Measurements from ENCODE around the gene ANKS1A.
"Not testable (repeated sequence)": the region's sequence is repeated elsewhere in the genome, so short reads cannot be mapped to it uniquely, and the experiment has no call there.

Gene ANKS1A

GRCh38 chr6:34999962-35000361 lies 110.9 kb downstream of the ANKS1A start:
- not testable (repeated sequence) for DNase-seq

DNA sequence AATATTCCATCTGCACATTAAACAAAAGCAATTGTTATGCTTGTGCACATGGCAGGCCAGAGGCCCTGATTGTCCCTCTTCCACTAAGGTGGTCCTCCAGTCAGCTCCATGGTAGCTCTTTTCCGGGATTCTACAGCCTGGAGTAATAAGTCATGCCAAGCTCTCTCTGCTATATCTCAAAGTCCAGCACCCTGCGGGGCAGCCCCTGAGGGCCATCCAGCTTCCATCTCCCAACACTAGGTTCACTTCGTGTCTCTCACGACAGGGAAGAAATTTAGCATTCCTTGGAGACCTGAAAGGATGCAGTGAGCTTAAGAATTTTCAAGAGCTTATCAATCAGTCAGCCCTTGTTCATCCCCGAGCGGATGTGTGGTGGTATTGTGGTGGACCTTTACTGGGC lies 112.3 kb downstream of the ANKS1A start:
- DNase-seq = not testable (repeated sequence)

DNA sequence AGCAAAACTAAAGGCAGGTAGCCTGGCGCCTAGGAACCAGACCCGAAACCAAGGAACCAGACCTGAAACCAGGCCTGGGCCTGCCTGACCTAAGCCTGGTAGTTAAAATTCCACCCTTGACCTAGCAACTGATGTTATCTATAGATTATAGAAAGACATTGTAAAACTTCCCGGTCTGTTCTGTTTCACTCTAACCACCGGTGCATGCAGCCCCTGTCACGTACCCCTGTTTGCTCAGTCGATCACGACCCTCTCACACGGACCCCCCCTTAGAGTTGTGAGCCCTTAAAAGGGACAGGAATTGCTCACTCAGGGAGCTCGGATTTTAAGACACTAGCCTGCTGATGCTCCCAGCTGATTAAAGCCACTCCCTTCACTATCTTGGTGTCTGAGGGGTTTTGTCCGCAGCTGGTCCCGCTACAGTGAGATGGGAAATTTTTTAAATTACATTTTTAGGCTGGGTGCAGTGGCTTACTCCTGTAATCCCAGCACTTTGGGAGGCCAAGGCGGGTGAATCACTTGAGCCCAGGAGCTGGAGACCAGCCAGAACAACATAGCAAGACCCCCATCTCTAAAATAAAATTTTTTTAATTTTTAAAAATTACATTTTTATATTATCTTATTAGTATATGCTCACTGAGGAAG lies 115.0 kb downstream of the ANKS1A start:
- not testable (repeated sequence) for DNase-seq

GRCh38 chr6:35007016-35007415 lies 118.0 kb downstream of the ANKS1A start:
- DNase-seq = no peak

GRCh38 chr6:35008858-35009257 lies 119.8 kb downstream of the ANKS1A start:
- no peak for DNase-seq

DNA sequence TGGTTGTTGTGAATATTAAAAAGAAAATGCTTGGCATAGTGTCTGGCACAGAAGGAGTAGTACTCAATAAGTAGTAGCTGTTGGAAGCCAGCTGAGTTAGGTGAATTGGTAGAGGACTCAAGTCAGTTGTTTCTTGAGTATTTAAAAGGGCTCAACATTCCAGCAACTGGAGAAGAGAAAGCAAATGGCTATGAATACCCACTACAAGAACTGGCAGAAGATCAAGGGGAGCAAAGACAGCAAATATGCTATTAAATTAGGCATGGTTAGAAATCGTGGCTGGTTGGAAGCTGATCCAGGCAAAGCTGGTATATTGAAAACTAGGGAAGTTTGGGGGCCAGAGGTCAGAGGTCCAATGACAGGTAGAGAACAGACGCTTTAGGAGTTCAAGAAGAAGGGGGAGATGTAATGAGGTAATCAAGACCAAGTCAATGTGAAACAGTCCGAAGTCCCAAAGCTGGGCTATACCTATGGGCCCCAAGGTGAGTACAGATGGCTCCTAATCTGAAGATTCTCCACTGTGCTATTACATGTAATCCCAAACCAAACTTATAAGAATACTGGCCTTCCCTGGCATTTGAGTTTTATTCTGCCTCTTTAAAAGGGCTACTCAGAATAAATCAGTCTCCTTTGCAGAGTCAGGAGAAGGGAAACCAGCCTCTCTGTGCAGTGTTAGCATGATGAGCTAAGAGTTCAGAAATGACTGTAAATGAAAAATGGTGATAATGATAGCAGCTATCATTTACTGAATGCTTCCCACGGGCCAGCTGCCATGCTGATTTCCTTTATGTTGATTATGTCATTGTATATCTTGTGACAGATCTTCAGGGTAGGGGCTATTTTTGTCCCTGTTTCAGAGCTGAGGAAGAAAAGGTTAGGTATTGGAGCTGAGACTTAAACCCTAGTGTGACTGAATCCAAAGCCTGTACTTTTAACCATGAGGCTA lies 122.3 kb downstream of the ANKS1A start:
- no peak for DNase-seq

- no peak for DNase-seq
These were observed 124.6 kb downstream of the ANKS1A start for GRCh38 chr6:35013701-35014100.

DNA sequence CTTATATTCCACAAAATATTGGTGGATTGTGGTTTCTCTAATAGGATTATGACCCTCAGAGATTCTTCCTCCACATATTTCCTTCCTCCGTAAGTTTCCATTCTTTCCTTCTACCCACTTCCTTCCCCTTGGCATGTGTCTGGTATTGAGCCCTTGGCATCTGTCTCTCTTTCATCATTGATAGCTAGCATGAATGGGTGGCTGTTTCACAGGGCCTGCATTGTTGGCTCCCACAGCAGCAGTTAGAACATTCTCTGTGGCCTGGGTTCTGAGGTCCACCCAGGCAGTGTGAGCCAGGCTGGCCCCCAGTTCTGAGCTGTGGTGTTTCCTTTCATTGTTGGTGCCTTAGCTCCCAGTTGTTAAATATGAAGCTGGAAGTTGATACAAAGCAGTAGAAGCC lies 125.3 kb downstream of the ANKS1A start:
- DNase-seq = no peak

DNA sequence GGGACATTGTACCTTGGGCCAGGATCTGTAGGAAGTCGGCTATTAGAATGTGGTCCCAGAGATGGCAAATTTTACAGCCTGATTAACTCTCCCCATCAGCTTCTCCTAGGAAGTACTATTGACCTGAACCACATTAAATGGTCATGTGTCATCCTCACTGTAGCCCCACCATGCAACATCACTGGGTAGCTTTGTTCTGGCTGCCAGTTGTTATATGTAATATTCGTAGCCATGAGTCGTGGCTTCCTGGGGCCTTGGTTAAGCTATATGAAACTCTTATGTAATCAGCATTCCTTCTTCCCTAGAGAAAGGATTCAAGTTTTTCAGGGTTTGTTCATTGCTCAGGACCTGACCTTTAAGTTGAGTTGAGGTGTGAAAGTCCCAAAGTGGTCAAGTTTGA lies 125.7 kb downstream of the ANKS1A start:
- DNase-seq = no peak

DNA sequence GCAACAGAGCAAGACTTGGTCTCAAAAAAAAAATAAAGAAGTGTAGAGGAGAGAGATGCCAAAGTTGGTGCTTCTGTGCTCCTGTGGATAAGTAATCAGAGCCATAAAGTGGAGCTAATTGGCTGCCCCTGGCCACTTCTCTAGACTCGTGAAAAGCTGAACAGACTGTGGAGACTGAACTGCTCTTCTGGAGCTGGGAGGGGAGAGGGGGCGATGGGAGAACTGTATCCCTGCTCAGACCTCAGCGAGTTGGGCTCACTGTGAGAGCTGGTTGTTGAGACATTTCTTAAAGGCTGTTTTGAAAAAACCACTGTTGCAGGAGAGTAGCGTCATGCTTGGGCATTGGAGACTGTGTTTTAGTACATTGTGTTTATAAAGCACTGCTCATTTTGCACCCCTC lies 126.4 kb downstream of the ANKS1A start:
- DNase-seq = no peak

DNA sequence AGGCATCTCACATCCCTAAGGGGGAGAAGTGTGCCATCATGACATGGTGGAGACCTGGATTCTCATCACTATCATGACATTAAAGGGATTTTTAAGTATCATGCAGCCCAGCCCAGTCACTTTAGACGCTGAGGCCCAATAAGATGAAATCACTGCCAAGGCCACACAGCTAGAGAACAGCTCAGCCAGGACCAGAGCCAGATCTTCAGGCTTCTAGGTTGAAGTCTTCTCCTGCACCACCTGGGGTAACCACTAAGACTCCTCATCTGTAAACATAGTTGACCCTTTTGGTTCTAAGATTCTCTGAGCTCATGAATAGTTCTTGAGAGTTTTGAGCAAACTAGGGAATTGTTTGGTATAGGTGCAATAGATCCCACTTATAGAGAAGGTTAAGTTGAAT lies 126.9 kb downstream of the ANKS1A start:
- no peak for DNase-seq

GRCh38 chr6:35016502-35017321 lies 127.7 kb downstream of the ANKS1A start:
- DNase-seq = peak in 1 of 2 experiments; percentile 43

DNA sequence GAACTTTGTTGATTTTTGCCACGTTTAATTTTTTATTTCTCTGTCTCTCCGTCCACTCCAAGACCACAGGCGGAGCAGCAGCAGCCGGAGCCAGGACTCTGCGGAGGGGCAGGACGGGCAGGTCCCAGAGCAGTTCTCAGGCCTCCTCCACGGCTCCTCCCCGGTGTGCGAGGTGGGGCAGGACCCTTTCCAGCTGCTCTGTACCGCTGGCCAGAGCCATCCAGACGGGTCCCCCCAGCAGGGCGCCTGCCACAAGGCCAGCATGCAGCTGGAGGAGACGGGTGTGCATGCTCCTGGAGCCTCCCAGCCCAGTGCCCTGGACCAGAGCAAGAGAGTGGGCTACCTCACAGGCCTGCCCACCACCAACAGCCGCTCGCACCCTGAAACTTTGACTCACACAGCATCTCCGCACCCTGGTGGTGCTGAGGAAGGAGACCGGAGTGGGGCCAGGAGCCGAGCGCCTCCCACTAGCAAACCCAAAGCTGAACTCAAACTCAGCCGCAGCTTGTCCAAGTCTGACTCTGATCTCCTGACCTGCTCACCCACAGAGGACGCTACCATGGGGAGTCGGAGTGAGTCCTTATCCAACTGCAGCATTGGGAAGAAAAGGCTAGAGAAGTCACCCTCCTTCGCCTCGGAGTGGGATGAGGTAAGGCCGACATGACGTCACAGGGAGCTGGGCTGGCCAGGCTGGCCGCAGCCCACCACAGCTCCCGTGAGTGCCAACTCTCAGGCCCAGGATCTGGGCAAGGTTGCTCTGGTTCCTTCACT lies 128.5 kb downstream of the ANKS1A start:
- DNase-seq = no peak

DNA sequence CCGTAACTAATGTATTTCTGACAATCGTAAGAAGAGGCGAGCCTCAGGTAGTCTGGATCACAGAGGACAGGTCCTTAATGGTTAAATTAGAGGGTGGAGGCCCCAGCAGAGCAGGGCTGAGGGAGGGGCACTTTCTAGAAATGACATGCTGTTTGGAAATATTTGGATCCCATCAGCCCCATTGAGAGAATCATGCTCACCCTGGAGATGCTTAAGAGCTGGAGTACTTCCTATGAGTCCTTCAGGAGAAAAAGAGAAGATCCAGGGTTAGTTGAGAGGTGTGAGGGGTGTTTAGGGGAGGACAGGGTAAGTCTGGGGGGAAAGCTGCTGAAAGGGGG lies 129.1 kb downstream of the ANKS1A start:
- DNase-seq = no peak

- DNase-seq = no peak
These were observed 129.7 kb downstream of the ANKS1A start for GRCh38 chr6:35018746-35019145.

DNA sequence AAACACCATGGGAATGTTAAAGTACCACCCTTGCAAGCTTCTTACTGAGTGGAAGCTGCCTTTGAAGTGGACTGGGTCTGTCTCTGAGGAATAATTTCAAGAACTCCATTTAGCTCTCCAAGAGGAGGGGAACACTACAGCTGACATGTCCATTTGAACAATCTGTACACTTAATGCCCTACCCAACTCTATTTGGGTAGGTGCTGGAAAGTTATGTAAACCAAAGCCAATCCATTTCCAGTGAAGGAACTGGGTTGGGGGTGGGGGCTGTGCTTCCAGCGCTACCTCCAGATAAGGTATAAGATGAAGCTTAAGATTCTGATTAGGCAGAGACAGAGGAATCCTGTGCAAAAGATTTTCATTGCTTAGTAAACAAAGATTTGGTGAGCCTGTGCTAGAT lies 130.1 kb downstream of the ANKS1A start:
- DNase-seq = no peak

DNA sequence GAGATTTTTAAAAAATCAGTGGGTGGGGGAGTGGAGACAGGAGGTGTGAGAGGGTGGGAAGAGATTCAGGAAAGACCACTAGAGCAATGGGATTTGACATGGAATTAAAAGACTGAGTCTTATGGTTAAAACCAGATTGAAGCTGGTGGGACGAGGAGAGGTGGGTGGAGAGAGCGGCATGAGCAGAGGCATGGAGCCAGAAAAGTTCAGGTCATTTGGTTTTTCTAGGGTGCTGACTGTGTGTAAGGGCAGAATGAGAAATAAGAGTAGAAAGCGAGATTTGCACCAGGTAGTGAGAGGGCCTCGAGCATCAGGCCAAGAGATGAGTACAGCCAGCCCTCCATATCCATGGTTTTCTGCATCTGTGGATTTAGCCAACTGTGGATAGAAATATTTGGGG lies 130.8 kb downstream of the ANKS1A start:
- DNase-seq = no peak

DNA sequence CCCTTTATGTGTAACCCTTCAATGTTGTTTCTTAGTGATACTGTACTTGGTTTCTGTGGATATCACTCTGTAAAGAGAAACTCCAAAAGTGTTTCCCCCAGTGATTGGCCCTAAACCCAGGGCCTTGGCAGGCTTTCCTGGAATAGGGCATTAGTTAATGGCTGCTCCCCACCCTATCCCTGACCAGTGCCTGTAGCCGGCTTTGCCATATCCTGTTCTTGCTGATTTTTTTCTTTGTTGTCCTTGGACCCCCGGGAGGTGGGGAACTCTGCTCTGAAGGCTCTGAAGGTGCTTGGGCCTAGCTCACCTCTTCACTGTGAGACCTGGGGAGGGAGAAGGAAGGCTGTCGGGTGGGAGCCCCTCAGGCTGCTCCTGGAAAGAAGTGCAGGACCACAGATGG lies 131.9 kb downstream of the ANKS1A start:
- no peak for DNase-seq

- no peak for DNase-seq
These were observed 134.3 kb downstream of the ANKS1A start for GRCh38 chr6:35023091-35024000.

DNA sequence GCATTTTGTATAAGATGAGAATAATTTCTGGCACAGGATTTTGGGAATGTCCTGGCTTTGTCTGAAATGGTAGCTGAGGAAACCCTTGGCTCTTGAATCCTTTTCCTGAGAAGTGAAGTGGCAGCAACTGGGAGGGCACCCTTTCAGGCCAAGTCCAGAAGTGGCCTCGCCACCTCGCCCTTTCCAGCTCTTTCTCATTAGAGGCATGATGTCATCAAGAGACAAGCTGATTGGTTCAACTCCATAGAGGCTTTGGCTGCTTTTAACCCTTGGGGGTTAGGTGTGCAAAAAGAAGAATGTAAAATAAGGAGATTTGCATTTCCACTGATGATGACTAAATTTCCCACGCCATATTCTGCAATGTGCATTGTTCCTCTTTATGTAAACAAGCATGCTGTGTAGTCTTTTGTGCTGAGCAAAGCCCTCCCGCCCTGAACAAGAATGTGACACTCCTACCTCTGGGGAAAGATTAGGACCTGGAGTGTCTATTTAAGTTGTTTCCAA lies 135.5 kb downstream of the ANKS1A start:
- peak in 1 of 2 experiments; percentile 36 for DNase-seq

Data from NCI-H446 (cell line).